ENCODE measurements around the gene TNIP2. TPM values are rescaled to one million over a fixed set of nuclear protein-coding genes. Genes with fewer than 3 reads are reported as not detected.

The TNIP2 gene
- total and polyA plus RNA-seq, 8 donors: 16.6 to 46.5 (median 20.0) TPM

DNA sequence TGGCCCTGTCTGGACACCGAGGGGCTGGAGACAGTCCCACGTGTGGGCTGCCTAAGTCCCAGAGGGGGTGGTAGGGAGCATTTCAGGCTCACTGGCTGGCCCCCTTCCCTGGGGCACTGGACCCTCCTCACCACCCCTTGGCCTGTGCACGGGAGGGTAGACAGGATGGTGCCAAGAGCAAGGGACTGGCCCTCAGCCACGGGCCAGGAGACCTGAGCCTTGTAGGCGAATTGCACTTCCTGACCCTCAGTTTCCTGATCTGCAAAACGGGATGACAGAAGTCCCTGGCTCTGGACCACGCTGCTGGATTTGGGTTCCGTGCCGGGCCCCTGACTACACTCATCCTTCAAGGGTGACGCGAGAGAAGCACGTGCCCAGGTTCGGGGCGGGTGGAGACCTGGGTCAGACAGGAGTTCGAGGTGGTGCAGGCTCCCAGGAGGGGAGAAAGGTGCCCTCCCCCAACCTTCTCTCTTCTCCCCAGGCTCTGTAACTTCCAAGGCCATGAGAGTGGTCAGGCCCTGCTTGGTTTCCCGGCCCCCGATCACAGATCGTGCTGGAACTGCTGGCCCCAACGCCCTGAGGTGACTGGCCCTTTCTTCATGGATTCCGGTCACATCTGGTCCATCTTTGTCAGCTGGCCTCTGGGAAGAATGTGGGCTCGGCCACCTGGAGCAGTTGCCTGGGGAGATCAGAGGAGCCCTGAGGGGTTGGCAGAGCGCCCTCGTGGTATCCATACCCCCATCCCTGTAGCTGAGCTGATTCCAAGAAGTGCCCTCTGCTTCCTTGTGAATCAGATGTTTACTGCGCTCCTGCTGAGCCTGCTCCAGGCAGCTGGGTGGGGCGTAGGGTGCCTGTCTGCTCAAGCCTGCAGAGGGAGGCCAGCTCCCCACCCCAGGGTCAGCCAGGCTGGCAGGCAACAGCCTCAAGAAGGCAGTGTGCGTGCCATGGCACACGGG is 40.0 kb upstream of the TNIP2 start:
- no peaks in the 10 kb centered on the region for H3K27me3 ChIP-seq
- TF ChIP-seq, protein P1, sequence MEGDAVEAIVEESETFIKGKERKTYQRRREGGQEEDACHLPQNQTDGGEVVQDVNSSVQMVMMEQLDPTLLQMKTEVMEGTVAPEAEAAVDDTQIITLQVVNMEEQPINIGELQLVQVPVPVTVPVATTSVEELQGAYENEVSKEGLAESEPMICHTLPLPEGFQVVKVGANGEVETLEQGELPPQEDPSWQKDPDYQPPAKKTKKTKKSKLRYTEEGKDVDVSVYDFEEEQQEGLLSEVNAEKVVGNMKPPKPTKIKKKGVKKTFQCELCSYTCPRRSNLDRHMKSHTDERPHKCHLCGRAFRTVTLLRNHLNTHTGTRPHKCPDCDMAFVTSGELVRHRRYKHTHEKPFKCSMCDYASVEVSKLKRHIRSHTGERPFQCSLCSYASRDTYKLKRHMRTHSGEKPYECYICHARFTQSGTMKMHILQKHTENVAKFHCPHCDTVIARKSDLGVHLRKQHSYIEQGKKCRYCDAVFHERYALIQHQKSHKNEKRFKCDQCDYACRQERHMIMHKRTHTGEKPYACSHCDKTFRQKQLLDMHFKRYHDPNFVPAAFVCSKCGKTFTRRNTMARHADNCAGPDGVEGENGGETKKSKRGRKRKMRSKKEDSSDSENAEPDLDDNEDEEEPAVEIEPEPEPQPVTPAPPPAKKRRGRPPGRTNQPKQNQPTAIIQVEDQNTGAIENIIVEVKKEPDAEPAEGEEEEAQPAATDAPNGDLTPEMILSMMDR (IDR thresholded peaks at IDR 0.05): no peak
- DNase-seq (peak in 2 of 4 donors; percentile 49 to 81), ATAC-seq (peak; percentile 2)
- intact Hi-C loops (cut with DNase I): no loop called here
- no peaks in the 10 kb centered on the region for H3K9me3 ChIP-seq
- peaks cover 0 to 15% of the 10 kb centered on the region in 2 donors for H3K36me3 ChIP-seq
- peak overlapping the region; percentile 85 to 96 for H3K27ac ChIP-seq
- peaks cover 62 to 95% of the 10 kb centered on the region in 2 donors for H3K4me1 ChIP-seq
- peak overlapping the region in 1 of 2 donors; percentile 81 for H3K4me3 ChIP-seq

DNA sequence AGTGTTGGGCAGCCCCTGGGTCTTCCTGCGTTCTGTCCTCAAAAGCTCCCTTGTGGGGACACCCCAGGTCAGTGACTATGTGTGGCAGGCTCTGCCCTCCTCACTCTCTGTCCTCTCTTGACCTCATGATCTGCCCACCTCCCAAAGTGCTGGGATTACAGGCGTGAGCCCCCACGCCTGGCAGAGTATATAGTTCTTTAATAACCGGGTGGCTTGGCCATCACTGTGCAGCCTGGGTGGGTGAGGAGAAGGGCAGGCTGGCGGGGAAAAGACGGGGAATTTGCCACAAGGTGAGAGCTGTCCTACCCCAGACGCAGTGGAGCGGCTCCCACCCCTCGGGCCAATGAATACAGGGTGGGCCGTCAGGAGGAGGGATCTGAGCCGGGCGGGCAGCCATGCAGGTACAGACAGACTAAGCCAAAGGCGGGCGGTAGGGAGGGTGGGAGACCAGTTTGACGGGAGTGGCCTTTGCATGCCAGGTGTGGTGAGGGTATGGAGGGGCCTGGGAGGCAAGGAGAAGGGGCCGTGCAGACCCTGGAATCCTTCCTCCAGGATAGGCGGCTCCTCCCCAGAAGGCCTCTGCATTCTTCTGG is 39.3 kb upstream of the TNIP2 start:
- TF ChIP-seq, protein P1 (IDR thresholded peaks at IDR 0.05): no peak
- Histone ChIP-seq H3K27me3 (no peaks in the 10 kb centered on the region), H3K4me3 (peak overlapping the region in 1 of 2 donors; percentile 81), H3K4me1 (peaks cover 54 to 95% of the 10 kb centered on the region in 2 donors), H3K36me3 (peaks cover 0 to 15% of the 10 kb centered on the region in 2 donors), H3K27ac (peak overlapping the region; percentile 76 to 96), H3K9me3 (no peaks in the 10 kb centered on the region)
- DNase-seq (peak in 1 of 4 donors; percentile 32), ATAC-seq (no peak)
- intact Hi-C loops (cut with DNase I): no loop called here

DNA sequence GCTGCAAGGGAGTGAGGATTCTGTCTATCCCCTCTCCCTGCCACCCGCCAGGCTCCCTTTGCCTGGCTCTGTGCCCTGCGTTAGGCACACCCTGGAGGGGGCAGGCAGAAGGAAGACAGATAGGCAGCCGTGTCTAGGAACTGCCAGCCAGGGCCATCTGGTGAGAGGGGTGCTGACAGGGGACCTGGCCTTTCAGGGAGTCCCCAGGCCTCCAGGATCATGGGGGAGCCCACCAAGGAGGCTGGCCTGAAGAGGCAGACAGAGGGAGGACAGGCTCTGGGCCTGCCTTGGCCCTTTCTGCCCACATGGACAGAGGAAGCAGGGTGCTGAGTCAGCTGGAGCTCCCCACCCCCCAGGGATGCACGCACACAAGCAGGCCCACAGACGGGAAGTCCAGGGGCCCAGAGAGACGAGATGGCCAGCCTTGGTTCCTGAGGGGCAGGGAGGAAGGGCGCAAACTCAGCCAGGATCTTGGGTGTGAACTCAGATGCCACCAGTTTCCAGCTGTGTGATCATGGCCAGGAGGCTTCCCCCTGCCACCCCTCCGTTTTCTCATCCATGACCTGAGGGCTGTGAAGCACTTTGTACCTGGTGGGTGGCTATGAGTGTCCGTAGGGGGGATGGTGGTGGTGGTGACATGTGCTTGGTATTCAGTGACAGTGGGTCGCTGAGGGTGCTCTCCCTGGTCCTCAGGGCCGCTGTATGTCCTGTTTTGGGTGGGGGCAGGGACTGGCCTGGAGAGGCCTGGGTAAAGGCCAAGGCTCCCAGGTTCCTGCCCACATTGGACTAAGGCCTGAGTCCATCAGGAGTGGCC is 38.6 kb upstream of the TNIP2 start:
- H3K4me3 ChIP-seq: peak overlapping the region; percentile 69 to 81
- ATAC-seq: peak; percentile 49
- TF ChIP-seq, protein P1 (IDR thresholded peaks at IDR 0.05): no peak
- H3K27ac ChIP-seq: peak overlapping the region; percentile 76 to 96
- peaks cover 0 to 15% of the 10 kb centered on the region in 2 donors for H3K36me3 ChIP-seq
- H3K4me1 ChIP-seq: peaks cover 47 to 95% of the 10 kb centered on the region in 2 donors
- DNase-seq: peak in 2 of 4 donors; percentile 87 to 94
- H3K27me3 ChIP-seq: no peaks in the 10 kb centered on the region
- intact Hi-C loops (cut with DNase I): no loop called here
- no peaks in the 10 kb centered on the region for H3K9me3 ChIP-seq

DNA sequence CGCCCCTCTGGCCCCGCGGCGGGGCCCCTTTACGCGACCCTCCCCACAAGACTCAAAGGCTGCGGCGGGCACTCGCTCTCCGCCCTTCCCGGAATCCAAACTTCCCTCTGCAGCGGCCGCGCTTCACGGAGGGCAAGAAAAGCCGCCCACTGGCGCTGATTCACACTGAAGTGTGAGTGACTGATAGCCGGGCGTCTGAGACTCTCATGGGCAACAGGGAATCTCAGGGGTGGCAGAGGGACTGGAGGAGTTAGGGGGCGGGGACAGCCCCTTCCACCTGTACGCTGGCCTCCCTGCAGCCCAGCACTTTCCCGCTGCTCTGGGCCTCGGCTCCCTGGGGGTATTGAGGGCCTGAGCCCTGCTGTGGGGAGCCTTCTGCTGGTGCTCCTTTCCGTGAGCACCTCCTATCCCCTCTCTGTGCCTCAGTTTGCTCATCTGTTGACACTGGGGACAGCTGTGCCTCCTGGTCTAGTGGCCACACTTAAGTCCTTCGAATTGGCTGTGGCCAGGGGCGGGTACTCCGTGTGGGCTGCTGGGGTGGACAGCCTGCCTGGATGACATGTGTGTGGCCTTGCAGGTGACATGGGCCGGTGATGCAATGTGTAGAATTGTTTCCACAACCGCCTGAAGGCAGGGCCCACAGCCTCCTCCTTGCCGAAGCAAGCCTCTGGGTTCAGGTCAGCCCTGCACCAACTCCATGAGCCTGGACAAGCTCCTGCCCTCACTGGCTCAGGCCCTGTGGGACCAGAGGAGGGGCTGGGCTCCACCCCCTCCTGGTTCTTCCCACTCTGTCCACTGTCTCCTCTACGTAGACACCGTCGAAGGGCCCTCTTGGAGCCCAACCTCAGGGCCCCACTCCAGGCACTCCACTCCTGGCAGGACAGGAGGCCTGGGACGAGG is 37.7 kb upstream of the TNIP2 start:
- ATAC-seq: peak; percentile 24
- intact Hi-C loops (cut with DNase I): no loop called here
- Histone ChIP-seq H3K9me3 (no peaks in the 10 kb centered on the region), H3K4me3 (peak overlapping the region; percentile 69 to 81), H3K27me3 (no peaks in the 10 kb centered on the region), H3K4me1 (peaks cover 39 to 93% of the 10 kb centered on the region in 2 donors), H3K27ac (peak overlapping the region; percentile 76 to 96), H3K36me3 (peaks cover 0 to 15% of the 10 kb centered on the region in 2 donors)
- DNase-seq: peak in 2 of 4 donors; percentile 68 to 93
- TF ChIP-seq, protein P1 (IDR thresholded peaks at IDR 0.05): no peak
